ENCODE data around the gene ELAVL3.

DNA sequence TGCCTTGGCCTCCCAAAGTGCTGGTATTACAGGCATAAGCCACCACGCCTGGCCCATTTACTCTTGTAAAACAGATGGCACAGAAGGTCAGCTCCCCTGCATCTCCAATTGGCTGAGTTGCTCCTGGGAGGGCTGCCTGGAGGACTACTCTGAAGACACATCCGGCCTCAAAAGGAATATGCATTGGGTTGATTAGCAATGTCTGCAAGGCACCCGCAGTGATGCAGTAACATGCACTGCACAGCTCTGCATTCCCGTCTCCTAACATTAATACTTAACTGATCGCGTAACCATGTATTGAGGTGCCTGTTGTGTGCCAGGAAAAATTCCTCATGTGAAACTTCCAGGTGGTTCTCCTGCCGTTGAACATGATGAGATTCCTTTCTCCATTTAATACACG is 5.0 kb downstream of the ELAVL3 start:
- TF ChIP-seq, protein P1, sequence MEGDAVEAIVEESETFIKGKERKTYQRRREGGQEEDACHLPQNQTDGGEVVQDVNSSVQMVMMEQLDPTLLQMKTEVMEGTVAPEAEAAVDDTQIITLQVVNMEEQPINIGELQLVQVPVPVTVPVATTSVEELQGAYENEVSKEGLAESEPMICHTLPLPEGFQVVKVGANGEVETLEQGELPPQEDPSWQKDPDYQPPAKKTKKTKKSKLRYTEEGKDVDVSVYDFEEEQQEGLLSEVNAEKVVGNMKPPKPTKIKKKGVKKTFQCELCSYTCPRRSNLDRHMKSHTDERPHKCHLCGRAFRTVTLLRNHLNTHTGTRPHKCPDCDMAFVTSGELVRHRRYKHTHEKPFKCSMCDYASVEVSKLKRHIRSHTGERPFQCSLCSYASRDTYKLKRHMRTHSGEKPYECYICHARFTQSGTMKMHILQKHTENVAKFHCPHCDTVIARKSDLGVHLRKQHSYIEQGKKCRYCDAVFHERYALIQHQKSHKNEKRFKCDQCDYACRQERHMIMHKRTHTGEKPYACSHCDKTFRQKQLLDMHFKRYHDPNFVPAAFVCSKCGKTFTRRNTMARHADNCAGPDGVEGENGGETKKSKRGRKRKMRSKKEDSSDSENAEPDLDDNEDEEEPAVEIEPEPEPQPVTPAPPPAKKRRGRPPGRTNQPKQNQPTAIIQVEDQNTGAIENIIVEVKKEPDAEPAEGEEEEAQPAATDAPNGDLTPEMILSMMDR (IDR thresholded peaks at IDR 0.05), result no peak
- TF ChIP-seq POLR2A (IDR thresholded peaks at IDR 0.05), result no peak

Measured in tibial nerve (tissue), 3 donors.